ENCODE measurements around the gene PNCK. TPM values are rescaled to one million over a fixed set of nuclear protein-coding genes. Genes with fewer than 3 reads are reported as not detected.

Gene PNCK
- total RNA-seq, 2 experiments from 2014 or later, result 0.70 to 1.0 TPM

DNA sequence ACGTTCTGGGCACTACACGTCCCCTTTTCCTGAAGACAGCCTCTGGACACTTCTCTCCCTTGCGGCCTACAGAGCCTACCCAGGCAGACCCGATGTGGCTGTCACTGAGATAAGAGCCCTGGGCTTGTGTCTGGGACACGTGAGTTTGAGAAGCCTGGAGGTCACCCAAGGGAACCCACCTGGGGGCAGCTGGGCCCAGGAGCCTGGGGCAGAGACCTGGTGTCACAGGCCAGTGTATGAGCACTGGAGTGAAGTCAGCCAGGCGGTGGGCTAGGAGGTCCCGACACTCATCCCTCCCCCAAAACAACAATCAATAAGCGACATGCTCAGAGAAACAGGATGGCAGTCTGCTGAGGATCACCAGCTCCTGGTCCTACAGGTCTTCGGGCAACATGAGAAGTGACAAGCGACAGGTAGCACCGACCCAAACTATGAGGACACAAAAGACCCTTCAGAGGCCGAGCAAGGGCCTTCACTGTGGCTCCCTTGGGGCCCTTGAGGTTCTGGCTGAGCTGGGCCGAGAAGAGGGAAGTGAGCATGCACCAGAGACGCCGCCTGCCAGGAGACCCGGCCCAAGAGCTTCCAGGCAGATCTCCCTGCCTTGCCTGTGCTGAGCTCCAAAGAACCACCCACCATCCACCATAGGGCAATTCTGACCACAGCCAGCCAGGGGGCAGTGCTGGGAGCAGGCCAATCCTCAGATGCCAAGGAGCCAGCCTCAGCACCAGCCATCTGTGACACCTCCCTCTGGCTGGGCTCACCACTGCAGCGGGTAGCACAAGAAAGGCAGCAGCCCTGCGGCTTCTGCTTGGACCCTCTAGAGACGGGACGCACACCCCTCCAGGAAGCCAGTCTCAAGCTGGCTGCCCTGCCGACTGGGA, 37.6 kb downstream of the PNCK start:
- H3K9me3 Mint-ChIP-seq, result no peaks in the 10 kb centered on the region
- H3K4me1 ChIP-seq (ENCODE audit: insufficient read depth, low read length), result no peaks in the 10 kb centered on the region
- H3K27me3 Mint-ChIP-seq, result peaks cover 4% of the 10 kb centered on the region
- no peak overlapping the region for H3K27ac ChIP-seq (ENCODE audit: low read depth in 1 of 2, low read length in 2 of 2)
- ATAC-seq (ENCODE audit: poor library complexity) (peak; percentile 61), DNase-seq (peak in 3 of 14 experiments; percentile 21 to 46 (median 46))
- H3K36me3 ChIP-seq (ENCODE audit: insufficient read depth, low read length), result no peaks in the 10 kb centered on the region
- H3K27ac Mint-ChIP-seq, result no peak overlapping the region
- CTCF ChIA-PET, result interaction anchor here (0.8 kb wide), 1 partner anchor 9 kb away, joined by 3 read pairs; no protein-coding TSS in a partner anchor
- H3K4me3 ChIP-seq (ENCODE audit: low read length), result no peak overlapping the region
- no peaks in the 10 kb centered on the region for H3K36me3 Mint-ChIP-seq (ENCODE audit: low read depth)
- POLR2A ChIA-PET, result no interaction called here
- H3K4me3 Mint-ChIP-seq, result no peak overlapping the region
- intact Hi-C loops (cut with DNase I, micrococcal nuclease), result no loop called here
- TF ChIP-seq, protein P1, sequence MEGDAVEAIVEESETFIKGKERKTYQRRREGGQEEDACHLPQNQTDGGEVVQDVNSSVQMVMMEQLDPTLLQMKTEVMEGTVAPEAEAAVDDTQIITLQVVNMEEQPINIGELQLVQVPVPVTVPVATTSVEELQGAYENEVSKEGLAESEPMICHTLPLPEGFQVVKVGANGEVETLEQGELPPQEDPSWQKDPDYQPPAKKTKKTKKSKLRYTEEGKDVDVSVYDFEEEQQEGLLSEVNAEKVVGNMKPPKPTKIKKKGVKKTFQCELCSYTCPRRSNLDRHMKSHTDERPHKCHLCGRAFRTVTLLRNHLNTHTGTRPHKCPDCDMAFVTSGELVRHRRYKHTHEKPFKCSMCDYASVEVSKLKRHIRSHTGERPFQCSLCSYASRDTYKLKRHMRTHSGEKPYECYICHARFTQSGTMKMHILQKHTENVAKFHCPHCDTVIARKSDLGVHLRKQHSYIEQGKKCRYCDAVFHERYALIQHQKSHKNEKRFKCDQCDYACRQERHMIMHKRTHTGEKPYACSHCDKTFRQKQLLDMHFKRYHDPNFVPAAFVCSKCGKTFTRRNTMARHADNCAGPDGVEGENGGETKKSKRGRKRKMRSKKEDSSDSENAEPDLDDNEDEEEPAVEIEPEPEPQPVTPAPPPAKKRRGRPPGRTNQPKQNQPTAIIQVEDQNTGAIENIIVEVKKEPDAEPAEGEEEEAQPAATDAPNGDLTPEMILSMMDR (IDR thresholded peaks at IDR 0.05), result peak; percentile 26
- H3K4me1 Mint-ChIP-seq (ENCODE audit: low read depth), result no peaks in the 10 kb centered on the region
- H3K27me3 ChIP-seq (ENCODE audit: control insufficient read depth in 1 of 2, insufficient read depth in 2 of 2, low read length in 2 of 2), result no peaks in the 10 kb centered on the region
- peaks cover 0 to 7% of the 10 kb centered on the region in 2 experiments for H3K9me3 ChIP-seq (ENCODE audit: control insufficient read depth in 1 of 2, insufficient read depth in 1 of 2, low read length in 2 of 2)

DNA sequence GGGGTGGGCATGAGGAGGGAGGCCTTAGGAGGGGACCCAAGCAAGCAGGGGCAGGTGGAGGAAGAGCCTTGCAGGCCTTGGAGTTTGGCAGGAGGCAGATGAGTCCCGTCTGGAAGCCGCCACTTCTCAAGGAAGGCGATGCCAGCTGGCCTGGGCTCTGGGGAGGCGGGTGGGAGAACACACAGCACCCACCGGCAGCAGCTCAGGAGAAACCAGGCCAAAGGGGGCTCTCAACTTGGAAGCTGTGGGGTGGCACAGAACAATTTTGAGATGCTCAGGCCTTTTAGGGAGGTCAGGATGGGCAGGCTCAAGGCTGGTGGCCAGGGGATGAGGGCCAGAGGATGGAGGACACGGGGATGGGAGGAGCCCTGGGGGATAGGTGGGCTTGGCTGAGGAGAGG, 38.2 kb downstream of the PNCK start:
- H3K9me3 ChIP-seq (ENCODE audit: control insufficient read depth in 1 of 2, insufficient read depth in 1 of 2, low read length in 2 of 2), result peaks cover 0 to 7% of the 10 kb centered on the region in 2 experiments
- intact Hi-C loops (cut with DNase I, micrococcal nuclease), result no loop called here
- Mint-ChIP-seq H3K4me1 (ENCODE audit: low read depth) (no peaks in the 10 kb centered on the region), H3K27ac (no peak overlapping the region), H3K36me3 (ENCODE audit: low read depth) (no peaks in the 10 kb centered on the region), H3K9me3 (no peaks in the 10 kb centered on the region), H3K27me3 (no peaks in the 10 kb centered on the region), H3K4me3 (no peak overlapping the region)
- ATAC-seq (ENCODE audit: poor library complexity) (no peak), DNase-seq (no peak)
- ChIA-PET POLR2A (no interaction called here), CTCF (no interaction called here)
- H3K4me3 ChIP-seq (ENCODE audit: low read length), result no peak overlapping the region
- no peaks in the 10 kb centered on the region for H3K27me3 ChIP-seq (ENCODE audit: control insufficient read depth in 1 of 2, insufficient read depth in 2 of 2, low read length in 2 of 2)
- H3K4me1 ChIP-seq (ENCODE audit: insufficient read depth, low read length), result no peaks in the 10 kb centered on the region
- TF ChIP-seq, protein P1 (IDR thresholded peaks at IDR 0.05), result no peak
- H3K36me3 ChIP-seq (ENCODE audit: insufficient read depth, low read length), result no peaks in the 10 kb centered on the region
- H3K27ac ChIP-seq (ENCODE audit: low read depth in 1 of 2, low read length in 2 of 2), result no peak overlapping the region

DNA sequence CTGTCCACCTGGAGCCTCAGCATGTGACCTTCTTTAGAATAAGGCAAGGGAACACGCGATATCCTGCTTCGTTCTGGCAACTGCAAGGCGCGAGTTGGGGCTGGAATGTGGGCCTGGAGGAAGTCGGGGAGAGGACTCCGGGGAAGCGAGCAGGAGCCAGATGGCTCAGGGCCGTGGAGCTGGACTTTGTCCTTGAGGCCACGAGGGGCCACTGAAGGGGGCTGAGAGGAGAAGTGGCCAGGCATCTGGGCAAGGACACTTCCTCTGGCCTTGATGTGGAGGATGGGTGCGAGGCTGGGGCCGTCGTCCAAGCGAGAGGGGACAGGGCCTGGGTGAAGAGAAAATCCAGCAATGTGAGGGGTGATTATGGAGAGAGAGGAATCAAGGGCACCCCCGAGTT, 38.8 kb downstream of the PNCK start:
- ChIA-PET POLR2A (no interaction called here), CTCF (no interaction called here)
- no peak overlapping the region for H3K4me3 ChIP-seq (ENCODE audit: low read length)
- no peaks in the 10 kb centered on the region for H3K27me3 ChIP-seq (ENCODE audit: control insufficient read depth in 1 of 2, insufficient read depth in 2 of 2, low read length in 2 of 2)
- no peak overlapping the region for H3K4me3 Mint-ChIP-seq
- H3K36me3 Mint-ChIP-seq (ENCODE audit: low read depth), result no peaks in the 10 kb centered on the region
- intact Hi-C loops (cut with DNase I, micrococcal nuclease), result no loop called here
- H3K9me3 ChIP-seq (ENCODE audit: control insufficient read depth in 1 of 2, insufficient read depth in 1 of 2, low read length in 2 of 2), result peaks cover 0 to 2% of the 10 kb centered on the region in 2 experiments
- ATAC-seq (ENCODE audit: poor library complexity), result no peak
- no peaks in the 10 kb centered on the region for H3K27me3 Mint-ChIP-seq
- H3K4me1 ChIP-seq (ENCODE audit: insufficient read depth, low read length), result no peaks in the 10 kb centered on the region
- no peaks in the 10 kb centered on the region for H3K36me3 ChIP-seq (ENCODE audit: insufficient read depth, low read length)
- TF ChIP-seq, protein P1 (IDR thresholded peaks at IDR 0.05), result no peak
- no peak overlapping the region for H3K27ac ChIP-seq (ENCODE audit: low read depth in 1 of 2, low read length in 2 of 2)
- H3K4me1 Mint-ChIP-seq (ENCODE audit: low read depth), result no peaks in the 10 kb centered on the region
- no peak overlapping the region for H3K27ac Mint-ChIP-seq
- H3K9me3 Mint-ChIP-seq, result no peaks in the 10 kb centered on the region
- no peak for DNase-seq

All from CD4-positive, alpha-beta T cell (primary cell).